Mesendoderm (in vitro differentiated cells): ENCODE measurements around the gene DGKB.

Experiments used
- DNase-seq: peaks from one replicate; pipeline ENCODE4 v3.0.0; 2013
- H2AK5ac ChIP-seq: 2 replicates; pipeline ENCODE4 v1.6.1; 2013; ENCODE audit warnings: low read length, inconsistent platforms
- H2BK120ac ChIP-seq: 2 replicates; pipeline ENCODE4 v1.6.1; 2013; ENCODE audit warnings: low read depth, mild to moderate bottlenecking, low read length, moderate library complexity, mixed read lengths
- H2BK15ac ChIP-seq: replicated peaks from 2 replicates; pipeline ENCODE4 v1.6.1; 2013; ENCODE audit warnings: low read depth, mild to moderate bottlenecking, moderate library complexity
- H2BK5ac ChIP-seq: 2 replicates; pipeline ENCODE4 v1.6.1; 2013; ENCODE audit warnings: low read length, inconsistent platforms
- H3K18ac ChIP-seq: 2 replicates; pipeline ENCODE4 v1.6.1; 2013; ENCODE audit warnings: mild to moderate bottlenecking, low read length, mixed read lengths
- H3K23ac ChIP-seq: one replicate; pipeline ENCODE4 v1.6.1; 2013; ENCODE audit warnings: low read length
- H3K27ac ChIP-seq: 2 replicates; pipeline ENCODE4 v1.5.1; 2013; ENCODE audit warnings: low read depth, mild to moderate bottlenecking, inconsistent platforms, low read length, moderate library complexity
- H3K27me3 ChIP-seq: 2 replicates; pipeline ENCODE4 v1.6.1; 2013; ENCODE audit warnings: low read length, control low read depth, mild to moderate bottlenecking, inconsistent platforms; ENCODE audit not compliant: insufficient read depth, poor library complexity
- H3K36me3 ChIP-seq: 2 replicates; pipeline ENCODE4 v1.6.1; 2013; ENCODE audit warnings: low read length, inconsistent platforms; ENCODE audit not compliant: control insufficient read depth, insufficient read depth
- H3K4ac ChIP-seq: one replicate; pipeline ENCODE4 v1.6.1; 2013; ENCODE audit warnings: low read depth, mild to moderate bottlenecking, low read length, moderate library complexity
- H3K4me1 ChIP-seq: 2 replicates; pipeline ENCODE4 v1.6.1; 2013; ENCODE audit warnings: low read depth, low read length, inconsistent platforms; ENCODE audit not compliant: control insufficient read depth
- H3K4me2 ChIP-seq: 2 replicates; pipeline ENCODE4 v1.6.1; 2013; ENCODE audit warnings: low read length
- H3K4me3 ChIP-seq: 2 replicates; pipeline ENCODE4 v1.5.1; 2013; ENCODE audit warnings: mild to moderate bottlenecking, low read length
- H3K56ac ChIP-seq: one replicate; pipeline ENCODE4 v1.6.1; 2013; ENCODE audit warnings: low read length
- H3K79me1 ChIP-seq: 2 replicates; pipeline ENCODE4 v1.6.1; 2013; ENCODE audit warnings: low read length, inconsistent platforms
- H3K79me2 ChIP-seq: 2 replicates; pipeline ENCODE4 v1.6.1; 2013; ENCODE audit warnings: mild to moderate bottlenecking, low read length; ENCODE audit not compliant: control insufficient read depth, insufficient read depth
- H3K9ac ChIP-seq: 2 replicates; pipeline ENCODE4 v1.6.1; 2013; ENCODE audit warnings: low read length, inconsistent platforms
- H4K5ac ChIP-seq: one replicate; pipeline ENCODE4 v1.6.1; 2013; ENCODE audit warnings: low read length
- H4K8ac ChIP-seq: one replicate; pipeline ENCODE4 v1.6.1; 2013; ENCODE audit warnings: low read depth, mild to moderate bottlenecking, control low read depth, low read length, moderate library complexity
- WGBS: extraction: QIAGEN DNeasy Blood & Tissue Kit; methylation state at CpG from one replicate; pipeline ENCODE4 v1.1.7; 2013; ENCODE audit warnings: low lambda C conversion rate, missing lambda C conversion rate; ENCODE audit not compliant: insufficient coverage; ENCODE audit errors: extremely low coverage; 5-methylcytosine and 5-hydroxymethylcytosine counted together

Gene DGKB

GRCh38 chr7:14821757-14822480, 80.6 kb downstream of the DGKB start:
- no peak overlapping the region for H3K9ac ChIP-seq
- H3K36me3 ChIP-seq = no peaks in the 10 kb centered on the region
- H3K4ac ChIP-seq = no peak overlapping the region
- no peak overlapping the region for H4K5ac ChIP-seq
- no CpG with 5 or more reads among the region's 2 CpGs for WGBS
- H3K27ac ChIP-seq = no peak overlapping the region
- no peaks in the 10 kb centered on the region for H3K79me2 ChIP-seq
- H3K4me1 ChIP-seq = no peaks in the 10 kb centered on the region
- DNase-seq = no peak
- H3K23ac ChIP-seq = no peak overlapping the region
- no peak overlapping the region for H3K18ac ChIP-seq
- H2BK120ac ChIP-seq = no peak overlapping the region
- H2BK5ac ChIP-seq = no peak overlapping the region
- no peak overlapping the region for H3K4me3 ChIP-seq
- H3K56ac ChIP-seq = no peak overlapping the region
- no peak overlapping the region for H4K8ac ChIP-seq
- no peak overlapping the region for H2AK5ac ChIP-seq
- H2BK15ac ChIP-seq = no peak overlapping the region
- H3K4me2 ChIP-seq = no peak overlapping the region
- no peaks in the 10 kb centered on the region for H3K79me1 ChIP-seq
- H3K27me3 ChIP-seq = no peaks in the 10 kb centered on the region

- H2BK120ac ChIP-seq = no peak overlapping the region
- no peak overlapping the region for H3K9ac ChIP-seq
- no peak overlapping the region for H2BK15ac ChIP-seq
- no peak overlapping the region for H3K27ac ChIP-seq
- no peak overlapping the region for H3K4me3 ChIP-seq
- no peak overlapping the region for H2BK5ac ChIP-seq
- H4K5ac ChIP-seq = no peak overlapping the region
- H3K4me1 ChIP-seq = no peaks in the 10 kb centered on the region
- DNase-seq = no peak
- H3K79me1 ChIP-seq = no peaks in the 10 kb centered on the region
- H3K27me3 ChIP-seq = no peaks in the 10 kb centered on the region
- no peak overlapping the region for H4K8ac ChIP-seq
- H3K4me2 ChIP-seq = no peak overlapping the region
- 100% methylated on average over 1 of the region's 3 CpGs for WGBS
- no peaks in the 10 kb centered on the region for H3K36me3 ChIP-seq
- H3K23ac ChIP-seq = no peak overlapping the region
- no peaks in the 10 kb centered on the region for H3K79me2 ChIP-seq
- H2AK5ac ChIP-seq = no peak overlapping the region
- no peak overlapping the region for H3K4ac ChIP-seq
- H3K18ac ChIP-seq = no peak overlapping the region
- H3K56ac ChIP-seq = no peak overlapping the region
Measured at GRCh38 chr7:14818871-14819270, 83.7 kb downstream of the DGKB start.

- no CpG with 5 or more reads among the region's 4 CpGs for WGBS
- H4K5ac ChIP-seq = no peak overlapping the region
Measured at GRCh38 chr7:14817829-14818614, 84.5 kb downstream of the DGKB start.

GRCh38 chr7:14807507-14807906, 95.0 kb downstream of the DGKB start:
- Histone ChIP-seq H2BK5ac (no peak overlapping the region), H2BK15ac (no peak overlapping the region), H3K27me3 (no peaks in the 10 kb centered on the region), H2BK120ac (no peak overlapping the region), H3K27ac (no peak overlapping the region), H2AK5ac (no peak overlapping the region), H3K4me3 (no peak overlapping the region), H3K79me2 (no peaks in the 10 kb centered on the region), H4K8ac (no peak overlapping the region), H3K4me1 (no peaks in the 10 kb centered on the region), H3K56ac (no peak overlapping the region), H3K4me2 (no peak overlapping the region), H3K23ac (no peak overlapping the region), H3K9ac (no peak overlapping the region), H3K18ac (no peak overlapping the region), H3K79me1 (no peaks in the 10 kb centered on the region), H3K36me3 (no peaks in the 10 kb centered on the region), H3K4ac (no peak overlapping the region), H4K5ac (no peak overlapping the region)
- DNase-seq = no peak
- WGBS = no CpG with 5 or more reads among the region's 3 CpGs

More at GRCh38 chr7:14817829-14818614, 84.5 kb downstream of the DGKB start:
- no peak overlapping the region for H3K27ac ChIP-seq
- H3K23ac ChIP-seq = no peak overlapping the region
- no peak overlapping the region for H3K4me3 ChIP-seq
- no peak overlapping the region for H2BK120ac ChIP-seq
- H3K9ac ChIP-seq = no peak overlapping the region
- H3K79me1 ChIP-seq = no peaks in the 10 kb centered on the region
- no peak overlapping the region for H2AK5ac ChIP-seq
- no peak overlapping the region for H3K4me2 ChIP-seq
- no peak overlapping the region for H4K8ac ChIP-seq
- H3K56ac ChIP-seq = no peak overlapping the region
- H3K4ac ChIP-seq = no peak overlapping the region
- DNase-seq = no peak
- H3K18ac ChIP-seq = peak overlapping the region; percentile 39
- H2BK5ac ChIP-seq = no peak overlapping the region
- no peak overlapping the region for H2BK15ac ChIP-seq
- no peaks in the 10 kb centered on the region for H3K79me2 ChIP-seq
- no peaks in the 10 kb centered on the region for H3K27me3 ChIP-seq
- H3K4me1 ChIP-seq = no peaks in the 10 kb centered on the region
- H3K36me3 ChIP-seq = no peaks in the 10 kb centered on the region

GRCh38 chr7:14806891-14807290, 95.7 kb downstream of the DGKB start:
- H4K5ac ChIP-seq = no peak overlapping the region
- no peak overlapping the region for H2BK5ac ChIP-seq
- H3K9ac ChIP-seq = no peak overlapping the region
- H3K79me1 ChIP-seq = no peaks in the 10 kb centered on the region
- H3K27ac ChIP-seq = no peak overlapping the region
- H3K27me3 ChIP-seq = no peaks in the 10 kb centered on the region
- no peaks in the 10 kb centered on the region for H3K4me1 ChIP-seq
- H2BK120ac ChIP-seq = no peak overlapping the region
- H3K4me2 ChIP-seq = no peak overlapping the region
- no peaks in the 10 kb centered on the region for H3K79me2 ChIP-seq
- H3K4me3 ChIP-seq = no peak overlapping the region
- WGBS = no CpG with 5 or more reads among the region's 1 CpG
- no peak overlapping the region for H2AK5ac ChIP-seq
- H3K36me3 ChIP-seq = no peaks in the 10 kb centered on the region
- no peak overlapping the region for H3K23ac ChIP-seq
- no peak overlapping the region for H3K18ac ChIP-seq
- H3K4ac ChIP-seq = no peak overlapping the region
- no peak overlapping the region for H2BK15ac ChIP-seq
- H4K8ac ChIP-seq = no peak overlapping the region
- no peak for DNase-seq
- no peak overlapping the region for H3K56ac ChIP-seq
